Heart left ventricle (tissue), 16 donors: Measurements from ENCODE around the gene PSMD3. TPM values are rescaled to one million over a fixed set of nuclear protein-coding genes. Genes with fewer than 3 reads are reported as not detected.

Experiments
- ATAC-seq, 4 donors: fragments of 200-7000 bp; cut with Tn5 transposase; one replicate each; pipeline ENCODE4 v1.9.1; 2020 to 2022; ENCODE audit warnings: moderate library complexity in 4 of 4, mild to moderate bottlenecking in 3 of 4, moderate number of reproducible peaks in 1 of 4
- DNase-seq, 5 donors: peaks; one replicate each; pipeline ENCODE4 v3.0.0-alpha.2; 2020
- H3K27ac ChIP-seq, 12 donors: fragments of 200-600 bp; sonication (generic) in 4 of 12; one replicate each; pipeline versions ENCODE4 v1.5.0 to v1.8.0; 2016 to 2022; ENCODE audit warnings: mild to moderate bottlenecking in 2 of 12
- H3K27me3 ChIP-seq, 9 donors: fragments of 200-600 bp; sonication (generic) in 2 of 9; one replicate each; pipeline versions ENCODE4 v1.5.1 to v1.8.0; 2016 to 2022; ENCODE audit warnings: mild to moderate bottlenecking in 3 of 9
- H3K36me3 ChIP-seq, 9 donors: fragments of 200-600 bp; sonication (generic) in 2 of 9; one replicate each; pipeline versions ENCODE4 v1.5.0 to v1.8.0; 2018 to 2022; ENCODE audit warnings: mild to moderate bottlenecking in 2 of 9
- H3K4me1 ChIP-seq, 12 donors: fragments of 200-600 bp; sonication (generic) in 4 of 12; one replicate each; pipeline versions ENCODE4 v1.5.0 to v1.8.0; 2016 to 2022; ENCODE audit warnings: mild to moderate bottlenecking in 3 of 12
- H3K4me3 ChIP-seq, 12 donors: fragments of 200-600 bp; sonication (generic) in 4 of 12; one replicate each; pipeline versions ENCODE4 v1.5.0 to v1.8.0; 2017 to 2022; ENCODE audit warnings: mild to moderate bottlenecking in 9 of 12, moderate library complexity in 4 of 12
- H3K9me3 ChIP-seq, 12 donors: fragments of 200-600 bp; sonication (generic) in 4 of 12; one replicate each; pipeline versions ENCODE4 v1.5.0 to v1.8.0; 2016 to 2022; ENCODE audit warnings: mild to moderate bottlenecking in 1 of 12
- POLR2A ChIP-seq, 2 donors: fragments of 450-650 bp; IDR thresholded peaks; one replicate each; pipeline ENCODE4 v1.6.1; 2017; ENCODE audit warnings: antibody characterized with exemption in 2 of 2, mild to moderate bottlenecking in 2 of 2, moderate library complexity in 2 of 2
- WGBS, 4 donors: extraction: QIAGEN DNeasy Blood & Tissue Kit in 2 of 4; methylation state at CpG; one replicate each; pipeline versions ENCODE4 v1.1.5 to v1.1.7; 2013 to 2018; 5-methylcytosine and 5-hydroxymethylcytosine counted together
- intact Hi-C, 10 donors: fragments of 100-400 bp; cut with DNase I; formaldehyde crosslinking; loops; one replicate each; pipeline versions ENCODE4 v1.11.1 to v1.14.2; 2022
- polyA plus RNA-seq, 2 donors: library from polyadenylated mRNA; stranded (reverse); fragments of 200-250 nt; gene quantifications; one replicate each; pipeline ENCODE4 v1.2.3, GENCODE V29; 2013
- total RNA-seq, 9 donors: library from RNA; depleted of rRNA in 2 of 9; stranded (reverse); fragments of >200 nt in 2 of 9; fragmentation: NEBNext Ultra II Directional in 3 of 9; extraction: Animal tissue kit (Norgen Biotek cat#: 25700) in 3 of 9; gene quantifications; one replicate each; pipeline versions ENCODE4 v1.1.0 to v1.2.4, GENCODE V29; 2016 to 2023
- TF ChIP-seq, protein P1 (sequence below), 12 donors: fragments of 200-600 bp; sonication (generic) in 4 of 12; IDR thresholded peaks; one replicate each; pipeline versions ENCODE4 v1.5.0 to v1.8.0; 2018 to 2022; ENCODE audit warnings: antibody characterized with exemption in 12 of 12, mild to moderate bottlenecking in 5 of 12
- donor health status: ischemic (EF 13 %, LVEDD 7.1; RV severe dilation, severe dysfunction).
- donor health status: healthy with polysubstance abuse.
- donor health status: DM: no; HTN: yes; CAD: no.
- donor health status: DM: no; HTN: no; CAD: no.
- donor health status: ischemic (EF 25% LVEDD 6.9; RV normal size, moderate dysfunction).
- donor health status: ischemic (EF 25% LVEDD 5.7; RV mildly dilated, moderate dysfunction).
- donor health status: healthy.
- donor health status: DM: yes; HTN: yes; CAD: no.
- donor health status: ischemic (EF 35%, LVEDD 5.7; RV mildly dilated, moderate dysfunction).
- donor health status: nonischemic (EF 11% LVEDD 7.7; RV severe dilation, severe dysfunction).
- donor health status: DM: yes; HTN: yes; CAD: no.
- donor health status: PGD.
- donor health status: ischemic (EF 29% LVEDD 5.4; RV normal size, mild dysfunction).
- donor health status: nonischemic (EF 23%, LVEDD 6.1; RV moderate dilation, normal function).

The PSMD3 gene
- total and polyA plus RNA-seq, 11 donors: 68.9 to 142 (median 83.3) TPM

DNA sequence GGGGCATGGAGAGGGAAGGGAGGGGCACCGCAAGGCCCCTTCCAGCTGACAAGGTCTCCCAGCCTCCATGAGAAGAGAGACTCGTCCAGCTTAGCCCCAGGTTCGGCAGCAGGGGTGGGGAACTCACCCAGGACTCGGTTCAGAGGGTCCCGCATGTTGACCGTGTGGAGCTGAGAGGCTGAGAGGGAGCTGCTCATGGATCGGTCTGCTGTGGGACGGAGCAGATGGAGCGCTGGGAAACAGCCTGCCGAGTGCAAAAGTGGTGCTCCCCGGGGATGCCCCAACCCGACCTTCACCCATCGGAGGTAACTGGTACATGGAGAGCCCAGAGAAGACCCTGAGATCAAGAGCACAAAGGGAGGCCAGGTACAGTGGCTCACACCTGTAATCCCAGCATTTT lies 39.5 kb downstream of the PSMD3 start:
- DNase-seq (no peak), ATAC-seq (no peak)
- TF ChIP-seq, protein P1, sequence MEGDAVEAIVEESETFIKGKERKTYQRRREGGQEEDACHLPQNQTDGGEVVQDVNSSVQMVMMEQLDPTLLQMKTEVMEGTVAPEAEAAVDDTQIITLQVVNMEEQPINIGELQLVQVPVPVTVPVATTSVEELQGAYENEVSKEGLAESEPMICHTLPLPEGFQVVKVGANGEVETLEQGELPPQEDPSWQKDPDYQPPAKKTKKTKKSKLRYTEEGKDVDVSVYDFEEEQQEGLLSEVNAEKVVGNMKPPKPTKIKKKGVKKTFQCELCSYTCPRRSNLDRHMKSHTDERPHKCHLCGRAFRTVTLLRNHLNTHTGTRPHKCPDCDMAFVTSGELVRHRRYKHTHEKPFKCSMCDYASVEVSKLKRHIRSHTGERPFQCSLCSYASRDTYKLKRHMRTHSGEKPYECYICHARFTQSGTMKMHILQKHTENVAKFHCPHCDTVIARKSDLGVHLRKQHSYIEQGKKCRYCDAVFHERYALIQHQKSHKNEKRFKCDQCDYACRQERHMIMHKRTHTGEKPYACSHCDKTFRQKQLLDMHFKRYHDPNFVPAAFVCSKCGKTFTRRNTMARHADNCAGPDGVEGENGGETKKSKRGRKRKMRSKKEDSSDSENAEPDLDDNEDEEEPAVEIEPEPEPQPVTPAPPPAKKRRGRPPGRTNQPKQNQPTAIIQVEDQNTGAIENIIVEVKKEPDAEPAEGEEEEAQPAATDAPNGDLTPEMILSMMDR (IDR thresholded peaks at IDR 0.05): no peak
- no peak for TF ChIP-seq POLR2A (IDR thresholded peaks at IDR 0.05)
- Histone ChIP-seq H3K9me3 (no peaks in the 10 kb centered on the region), H3K36me3 (peaks cover 0 to 58% (median 51%) of the 10 kb centered on the region in 9 donors), H3K4me1 (peaks cover 0 to 62% (median 25%) of the 10 kb centered on the region in 12 donors), H3K27ac (no peak overlapping the region), H3K27me3 (no peaks in the 10 kb centered on the region), H3K4me3 (no peak overlapping the region)
- intact Hi-C loops: loop anchor here in 1 of 10 donors (10.0 kb wide), 1 partner anchor 155 kb away; the partner anchor contains the start of gene RAPGEFL1
- 88 to 93% (median 92%) methylated on average over 13 of the region's 13 CpGs for WGBS, 4 donors

DNA sequence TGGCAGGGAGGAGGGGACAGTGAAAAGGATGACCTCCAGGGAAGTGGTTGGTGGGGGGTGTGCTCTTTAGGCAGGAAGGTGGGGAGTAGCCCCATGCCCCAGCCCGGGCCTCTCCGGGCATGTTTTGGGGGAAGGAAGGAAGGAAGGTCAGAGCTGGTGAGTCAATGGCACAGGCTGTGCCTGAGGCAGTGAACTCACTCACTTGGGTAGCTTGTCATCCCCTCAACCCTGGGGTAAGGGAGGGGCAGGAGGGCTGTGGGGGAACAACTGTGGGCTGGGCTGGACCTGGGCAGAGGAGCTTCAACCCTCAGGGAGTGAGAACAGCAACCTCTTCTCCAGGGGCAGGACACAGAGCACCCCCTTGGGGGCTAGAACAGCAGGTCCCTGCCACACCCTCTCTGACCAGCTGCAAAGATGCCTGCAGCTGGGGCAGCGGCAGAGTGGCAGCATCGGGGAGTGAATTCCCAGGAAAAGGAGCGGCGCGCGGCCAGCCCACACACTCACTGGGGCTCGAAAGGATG lies 40.9 kb downstream of the PSMD3 start:
- H3K36me3 ChIP-seq: peaks cover 0 to 71% (median 64%) of the 10 kb centered on the region in 9 donors
- DNase-seq (peak in 1 of 5 donors; percentile 47), ATAC-seq (peak in 2 of 4 donors; percentile 2 to 23)
- 56 to 87% (median 83%) methylated on average over 2 to 9 of the region's 9 CpGs for WGBS, 4 donors
- no peak overlapping the region for H3K4me3 ChIP-seq
- H3K9me3 ChIP-seq: no peaks in the 10 kb centered on the region
- TF ChIP-seq, protein P1 (IDR thresholded peaks at IDR 0.05): no peak
- no peak for TF ChIP-seq POLR2A (IDR thresholded peaks at IDR 0.05)
- intact Hi-C loops: loop anchor here in 1 of 10 donors (10.0 kb wide), 1 partner anchor 153 kb away; the partner anchor contains the start of gene RAPGEFL1
- H3K27me3 ChIP-seq: no peaks in the 10 kb centered on the region
- peaks cover 0 to 55% (median 23%) of the 10 kb centered on the region in 12 donors for H3K4me1 ChIP-seq
- H3K27ac ChIP-seq: peak overlapping the region in 4 of 12 donors; percentile 13 to 38 (median 32)

DNA sequence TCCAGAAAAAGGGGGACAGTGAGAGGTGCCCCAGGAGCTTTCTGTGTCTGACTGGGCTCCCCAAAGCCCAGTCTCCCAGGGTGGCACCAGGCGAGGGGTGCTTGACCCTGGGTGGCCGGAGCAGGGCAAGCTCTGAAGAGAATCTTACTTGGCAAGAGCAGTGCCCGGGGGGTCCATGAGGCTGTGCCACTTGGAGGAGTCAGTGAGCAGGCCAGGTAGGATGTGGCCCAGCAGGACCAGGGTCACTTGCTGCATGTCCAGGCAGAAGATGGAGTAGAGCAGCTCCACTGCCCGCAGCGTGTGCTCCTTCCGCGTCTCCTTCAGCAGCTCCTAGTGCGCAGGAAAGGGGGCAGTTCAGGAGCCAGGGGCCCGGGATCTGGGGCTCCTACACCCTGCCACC lies 41.9 kb downstream of the PSMD3 start:
- H3K9me3 ChIP-seq: no peaks in the 10 kb centered on the region
- H3K4me1 ChIP-seq: peaks cover 0 to 53% (median 24%) of the 10 kb centered on the region in 12 donors
- peak in 1 of 5 donors; percentile 26 for DNase-seq
- no peak overlapping the region for H3K4me3 ChIP-seq
- ATAC-seq: no peak
- no peaks in the 10 kb centered on the region for H3K27me3 ChIP-seq
- no peak for TF ChIP-seq POLR2A (IDR thresholded peaks at IDR 0.05)
- TF ChIP-seq, protein P1 (IDR thresholded peaks at IDR 0.05): no peak
- peaks cover 0 to 79% (median 71%) of the 10 kb centered on the region in 9 donors for H3K36me3 ChIP-seq
- intact Hi-C loops: loop anchor here in 1 of 10 donors (10.0 kb wide), 1 partner anchor 152 kb away; the partner anchor contains the start of gene RAPGEFL1
- 94 to 96% (median 95%) methylated on average over 8 to 9 of the region's 9 CpGs; no CpG with 5 or more reads in 1 of the 4 donors for WGBS, 4 donors
- no peak overlapping the region for H3K27ac ChIP-seq

DNA sequence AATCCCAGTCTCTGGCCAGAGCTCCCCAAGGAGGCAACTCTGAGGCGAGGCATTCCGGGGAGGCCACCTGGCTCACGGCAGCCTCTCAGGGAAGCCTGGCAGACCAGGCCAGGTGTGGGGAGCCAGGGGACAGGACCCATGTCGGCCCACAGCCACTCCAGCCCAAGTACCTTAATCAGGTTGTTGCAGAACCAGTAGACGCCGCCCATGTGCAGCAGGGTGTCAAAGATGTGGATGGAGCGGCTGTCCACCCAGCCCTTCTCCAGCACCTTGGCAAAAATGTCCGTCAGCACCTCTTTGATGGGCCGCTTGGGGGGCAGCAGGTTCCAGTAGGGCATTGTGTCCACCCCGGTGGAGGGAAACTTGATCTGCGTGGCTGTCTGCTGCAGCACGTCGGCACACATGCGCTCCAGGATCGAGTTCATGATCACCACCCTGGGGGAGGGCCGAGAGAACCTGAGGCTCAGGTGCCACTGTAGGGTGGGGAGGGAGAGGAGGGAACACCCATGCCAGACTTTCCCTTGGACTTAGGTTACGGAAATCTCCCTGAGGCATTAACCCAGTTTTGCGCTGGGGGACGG lies 42.4 kb downstream of the PSMD3 start:
- intact Hi-C loops: loop anchor here in 1 of 10 donors (10.0 kb wide), 1 partner anchor 152 kb away; the partner anchor contains the start of gene RAPGEFL1
- Histone ChIP-seq H3K9me3 (no peaks in the 10 kb centered on the region), H3K27me3 (no peaks in the 10 kb centered on the region), H3K27ac (peak overlapping the region in 1 of 12 donors; percentile 2), H3K36me3 (peaks cover 0 to 85% (median 76%) of the 10 kb centered on the region in 9 donors), H3K4me1 (peaks cover 0 to 47% (median 19%) of the 10 kb centered on the region in 12 donors), H3K4me3 (no peak overlapping the region)
- DNase-seq (peak in 1 of 5 donors; percentile 31), ATAC-seq (no peak)
- 80 to 89% (median 86%) methylated on average over 15 to 19 of the region's 19 CpGs for WGBS, 4 donors
- TF ChIP-seq POLR2A (IDR thresholded peaks at IDR 0.05): no peak
- TF ChIP-seq, protein P1 (IDR thresholded peaks at IDR 0.05): no peak
